GM18526 (cell line): ENCODE data around the gene CTSA.

ENCODE experiments used
- POLR2A ChIP-seq: IDR thresholded peaks from 3 replicates; pipeline ENCODE4 v1.6.1; 2011; ENCODE audit not compliant: insufficient read length; ENCODE audit errors: extremely low read depth

CTSA gene

DNA sequence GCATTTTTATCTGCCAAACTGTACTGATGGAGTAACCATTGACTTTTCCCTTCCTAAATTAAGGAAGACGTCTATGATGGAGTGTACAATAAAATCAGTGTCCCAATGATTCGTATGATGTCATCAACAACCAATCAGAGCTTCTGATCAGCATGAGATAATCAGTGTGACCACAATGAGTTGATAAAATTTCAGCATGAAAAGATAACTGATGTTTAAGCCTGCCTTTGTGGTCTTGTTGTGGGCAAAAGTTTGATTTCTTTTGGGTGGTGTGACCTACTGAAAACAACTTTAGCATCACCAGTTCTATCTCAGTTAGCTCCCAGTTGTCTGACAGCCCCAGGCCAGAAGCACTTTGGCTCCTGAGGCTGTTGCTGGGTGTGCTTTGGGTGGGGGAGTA is 46.6 kb downstream of the CTSA start:
- no peak for TF ChIP-seq POLR2A

DNA sequence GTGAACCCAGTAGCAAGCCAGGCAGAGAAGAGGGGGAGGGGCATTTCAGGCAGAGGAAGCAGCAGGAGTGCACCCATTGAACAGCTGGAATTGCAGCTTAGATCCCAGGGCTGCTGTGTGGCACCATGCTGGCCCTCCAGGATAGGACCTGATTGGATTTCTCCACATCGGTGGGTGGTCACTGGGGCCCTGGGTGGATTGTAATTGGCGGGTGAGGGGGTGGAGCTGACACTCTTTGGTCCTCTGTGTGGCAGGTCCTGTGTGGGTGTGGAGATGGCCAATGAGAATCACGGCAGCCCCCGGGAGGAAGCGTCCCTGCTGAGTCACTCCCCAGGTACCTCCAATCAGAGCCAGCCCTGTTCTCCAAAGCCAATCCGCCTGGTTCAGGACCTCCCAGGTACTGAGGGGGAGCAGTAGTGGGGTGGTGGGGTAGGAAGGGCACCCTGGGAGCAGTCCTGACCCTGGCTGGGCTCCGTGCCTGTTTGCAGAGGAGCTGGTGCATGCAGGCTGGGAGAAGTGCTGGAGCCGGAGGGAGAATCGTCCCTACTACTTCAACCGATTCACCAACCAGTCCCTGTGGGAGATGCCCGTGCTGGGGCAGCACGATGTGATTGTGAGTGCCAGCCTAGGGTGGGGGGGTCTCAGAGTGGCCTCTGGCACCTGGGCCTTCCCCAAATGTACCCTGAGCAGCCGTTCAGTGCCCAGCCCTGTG is 47.7 kb downstream of the CTSA start:
- no peak for TF ChIP-seq POLR2A

DNA sequence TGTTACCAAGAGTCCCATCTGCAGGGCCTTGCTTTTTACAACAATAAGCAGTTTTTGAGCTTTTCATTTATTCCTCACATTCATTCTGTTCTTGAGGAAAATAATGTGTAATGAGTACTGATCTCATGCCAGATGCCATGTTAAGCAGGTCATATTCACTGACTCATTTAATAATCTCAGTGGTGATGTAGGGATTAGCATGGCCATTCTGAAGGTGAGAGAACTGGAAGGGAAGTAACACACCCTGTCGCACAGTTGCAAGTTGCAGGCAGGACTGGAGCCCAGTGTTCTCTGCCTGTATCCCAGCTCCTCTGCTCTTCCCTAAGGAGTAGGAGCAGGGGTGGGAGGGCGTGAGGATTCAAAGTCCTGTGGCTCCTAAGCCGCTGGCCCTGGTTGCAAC is 48.9 kb downstream of the CTSA start:
- no peak for TF ChIP-seq POLR2A

DNA sequence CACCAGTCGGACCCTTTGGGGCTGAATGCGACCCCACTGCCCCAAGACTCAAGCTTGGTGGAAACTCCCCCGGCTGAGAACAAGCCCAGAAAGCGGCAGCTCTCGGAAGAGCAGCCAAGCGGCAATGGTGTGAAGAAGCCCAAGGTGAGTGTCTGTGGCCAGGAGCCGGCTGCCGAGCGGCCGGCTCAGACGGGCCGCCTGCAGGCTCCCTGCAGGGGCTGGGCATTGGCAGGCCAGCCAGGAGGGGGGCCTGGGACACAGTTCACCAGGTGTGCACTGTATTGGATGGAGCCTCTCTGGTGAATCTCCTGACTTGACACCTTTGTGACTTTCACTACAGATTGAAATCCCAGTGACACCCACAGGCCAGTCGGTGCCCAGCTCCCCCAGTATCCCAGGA is 49.3 kb downstream of the CTSA start:
- TF ChIP-seq POLR2A: no peak

DNA sequence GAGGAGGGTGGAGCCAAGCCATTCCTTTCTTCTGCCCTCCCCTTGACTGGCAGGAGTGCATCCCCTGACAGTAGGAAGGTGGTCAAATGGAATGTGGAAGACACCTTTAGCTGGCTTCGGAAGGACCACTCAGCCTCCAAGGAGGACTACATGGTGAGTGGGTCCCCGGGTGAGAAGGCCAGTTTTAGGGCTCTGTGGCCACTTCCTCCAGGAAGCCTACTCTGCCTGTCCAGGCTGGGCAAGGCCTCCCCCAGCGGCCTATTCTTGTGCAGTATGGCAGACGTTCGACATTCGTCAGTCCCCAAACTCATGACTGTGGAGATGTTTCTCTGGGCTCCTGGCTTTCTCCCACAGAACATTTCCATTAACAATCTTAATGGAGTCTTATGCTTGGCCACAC is 52.5 kb downstream of the CTSA start:
- no peak for TF ChIP-seq POLR2A

DNA sequence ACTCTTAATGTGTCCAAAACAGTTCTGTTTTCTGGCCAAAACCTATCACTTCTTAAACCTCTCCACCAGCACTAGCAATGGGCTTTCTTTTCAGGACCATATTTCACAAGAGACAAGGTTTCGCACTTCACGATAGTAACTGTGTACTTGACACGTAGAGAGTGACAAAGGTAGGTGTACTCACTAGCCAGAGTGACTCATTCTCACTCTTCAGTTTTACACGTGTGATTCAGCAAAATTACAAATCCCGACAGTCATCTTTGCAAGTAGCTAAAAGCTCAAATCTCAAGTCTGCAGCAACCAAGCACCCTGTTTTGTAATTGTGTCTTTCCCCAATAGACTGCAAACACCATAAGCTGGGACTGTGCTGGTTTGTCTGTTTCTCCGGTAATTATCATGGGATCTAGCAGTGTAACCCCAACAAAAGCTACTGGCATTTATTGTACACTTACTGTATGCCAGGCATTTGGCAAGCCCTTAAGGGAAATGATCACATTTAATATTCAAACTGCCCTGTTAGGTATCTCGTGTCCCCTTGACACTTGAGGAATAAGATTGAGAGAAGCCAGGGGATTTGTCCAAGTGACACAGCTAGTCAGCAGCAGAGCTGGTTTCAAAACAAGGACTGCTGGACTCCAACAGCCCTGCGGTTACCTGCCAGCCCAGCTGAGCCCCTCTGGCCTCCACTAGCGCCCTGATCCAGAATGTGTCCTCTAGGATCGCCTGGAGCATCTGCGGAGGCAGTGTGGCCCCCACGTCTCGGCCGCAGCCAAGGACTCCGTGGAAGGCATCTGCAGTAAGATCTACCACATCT is 53.2 kb downstream of the CTSA start:
- no peak for TF ChIP-seq POLR2A

DNA sequence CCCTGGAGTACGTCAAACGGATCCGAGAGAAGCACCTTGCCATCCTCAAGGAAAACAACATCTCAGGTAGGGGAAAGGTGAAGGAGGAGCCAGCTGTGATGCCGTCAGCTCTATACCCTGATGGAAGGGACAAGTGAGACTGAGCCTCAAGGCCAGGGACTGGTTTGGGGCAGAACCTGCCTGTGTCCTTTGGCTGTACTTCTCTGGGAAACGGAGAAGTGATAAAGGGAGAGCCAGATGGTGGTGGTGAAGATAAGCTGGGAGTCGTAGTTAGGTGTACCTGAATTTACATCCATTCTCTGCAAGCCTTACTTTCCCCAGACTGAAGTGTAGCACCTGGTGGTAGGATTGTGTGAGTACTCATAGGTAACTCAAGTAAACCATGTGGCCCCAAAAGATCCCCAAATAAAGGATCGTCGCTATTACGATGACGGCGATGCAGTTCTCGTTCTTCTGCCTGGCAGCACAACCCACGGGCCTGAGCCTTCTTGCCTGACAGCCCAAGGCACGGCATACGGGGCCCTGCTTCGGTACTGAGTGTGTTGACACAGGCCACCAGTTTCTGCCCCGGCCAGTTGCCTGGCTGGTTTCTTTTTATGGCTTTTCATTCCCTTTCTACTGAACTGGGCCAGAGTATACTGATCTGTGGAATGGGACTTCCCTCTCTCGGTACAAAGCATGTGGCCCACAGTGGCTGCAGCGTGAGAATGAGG is 54.0 kb downstream of the CTSA start:
- TF ChIP-seq POLR2A: no peak

DNA sequence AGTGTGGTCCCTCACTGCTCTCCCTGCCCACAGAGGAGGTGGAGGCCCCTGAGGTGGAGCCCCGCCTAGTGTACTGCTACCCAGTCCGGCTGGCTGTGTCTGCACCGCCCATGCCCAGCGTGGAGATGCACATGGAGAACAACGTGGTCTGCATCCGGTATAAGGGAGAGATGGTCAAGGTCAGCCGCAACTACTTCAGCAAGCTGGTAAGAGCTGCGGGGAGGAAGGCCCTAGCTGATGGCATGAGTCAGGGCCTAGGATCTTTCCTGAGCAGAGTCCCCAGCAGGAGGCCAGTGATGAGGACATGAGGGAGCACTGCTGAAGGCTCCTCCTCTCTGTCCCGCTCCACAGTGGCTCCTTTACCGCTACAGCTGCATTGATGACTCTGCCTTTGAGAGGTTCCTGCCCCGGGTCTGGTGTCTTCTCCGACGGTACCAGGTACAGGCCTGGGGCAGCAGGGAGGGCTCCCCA is 54.6 kb downstream of the CTSA start:
- TF ChIP-seq POLR2A: no peak

DNA sequence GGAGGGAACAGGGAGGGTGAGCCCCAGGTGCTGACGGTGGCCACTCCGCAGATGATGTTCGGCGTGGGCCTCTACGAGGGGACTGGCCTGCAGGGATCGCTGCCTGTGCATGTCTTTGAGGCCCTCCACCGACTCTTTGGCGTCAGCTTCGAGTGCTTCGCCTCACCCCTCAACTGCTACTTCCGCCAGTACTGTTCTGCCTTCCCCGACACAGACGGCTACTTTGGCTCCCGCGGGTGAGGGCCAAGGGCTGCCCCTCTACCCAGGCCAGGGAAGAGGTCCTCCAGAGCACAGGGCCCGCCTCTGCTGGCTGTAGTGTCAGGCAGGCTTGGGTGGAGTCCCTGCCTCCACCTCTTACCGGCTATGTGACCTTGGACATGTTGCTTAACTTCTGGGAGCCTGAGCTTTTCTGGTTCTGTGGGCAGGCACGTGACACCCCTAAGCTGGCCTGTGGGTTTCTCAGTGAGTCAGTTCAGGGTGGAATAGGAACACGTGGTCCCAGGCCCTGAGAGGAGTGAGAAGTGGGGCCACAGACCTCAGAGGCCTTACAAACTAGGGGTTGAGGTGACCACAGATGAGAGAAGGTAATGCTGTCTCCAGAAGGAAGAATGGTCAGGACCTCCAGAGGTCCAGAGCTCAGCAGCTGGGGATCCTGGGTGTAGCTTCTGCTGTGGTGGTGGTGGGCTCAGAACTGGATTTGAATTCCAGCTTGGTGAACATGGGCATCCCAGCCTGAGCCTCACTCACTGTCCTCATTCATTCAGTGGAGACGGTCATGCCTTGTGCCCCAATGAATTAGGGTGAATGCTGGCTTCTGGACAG is 55.2 kb downstream of the CTSA start:
- TF ChIP-seq POLR2A: no peak

DNA sequence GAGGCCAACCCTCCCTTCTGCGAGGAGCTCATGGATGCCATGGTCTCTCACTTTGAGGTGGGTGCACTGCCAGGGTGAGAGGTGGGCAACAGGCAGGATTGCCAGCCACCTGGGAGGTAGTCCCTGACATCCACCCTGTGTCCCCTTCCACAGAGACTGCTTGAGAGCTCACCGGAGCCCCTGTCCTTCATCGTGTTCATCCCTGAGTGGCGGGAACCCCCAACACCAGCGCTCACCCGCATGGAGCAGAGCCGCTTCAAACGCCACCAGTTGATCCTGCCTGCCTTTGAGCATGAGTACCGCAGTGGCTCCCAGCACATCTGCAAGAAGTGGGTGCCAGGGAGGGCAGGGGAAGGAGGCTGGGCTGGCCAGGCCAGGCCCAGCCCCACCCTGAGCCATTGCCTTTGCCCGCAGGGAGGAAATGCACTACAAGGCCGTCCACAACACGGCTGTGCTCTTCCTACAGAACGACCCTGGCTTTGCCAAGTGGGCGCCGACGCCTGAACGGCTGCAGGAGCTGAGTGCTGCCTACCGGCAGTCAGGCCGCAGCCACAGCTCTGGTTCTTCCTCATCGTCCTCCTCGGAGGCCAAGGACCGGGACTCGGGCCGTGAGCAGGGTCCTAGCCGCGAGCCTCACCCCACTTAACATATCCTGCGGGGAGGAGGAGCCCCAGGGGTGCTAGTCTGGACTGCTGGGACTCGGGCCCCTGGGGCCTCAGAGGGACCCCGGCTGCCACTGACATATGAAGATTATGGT is 56.2 kb downstream of the CTSA start:
- no peak for TF ChIP-seq POLR2A

DNA sequence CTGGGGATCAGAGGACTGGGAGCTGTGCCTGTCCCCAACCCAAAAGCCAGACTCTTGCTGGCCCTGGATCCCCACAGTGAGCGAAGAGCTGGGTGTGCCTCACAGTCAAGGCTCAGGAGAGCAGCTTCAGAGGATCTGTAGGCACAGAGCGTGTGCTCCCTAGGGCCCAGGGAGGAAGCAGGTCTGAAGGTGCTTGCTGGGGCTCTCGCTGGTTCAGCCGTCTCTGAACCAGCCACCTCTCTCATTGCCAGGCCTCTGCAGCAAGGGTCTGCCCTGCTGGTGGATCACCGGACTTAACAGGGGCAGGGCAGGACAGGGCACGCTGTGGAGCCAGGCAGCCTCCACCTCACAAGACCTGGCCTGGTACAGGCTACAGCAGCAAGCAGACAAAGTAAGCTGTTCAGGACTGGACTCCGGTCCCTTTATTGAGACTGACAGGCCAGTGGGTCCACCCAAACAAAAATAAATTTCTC is 57.2 kb downstream of the CTSA start:
- TF ChIP-seq POLR2A: no peak
